Prostate gland (tissue), 2 donors: ENCODE results near the gene DFFB. TPM values are rescaled to one million over a fixed set of nuclear protein-coding genes. Genes with fewer than 3 reads are reported as not detected.

Experiments
- DNase-seq: peaks from one replicate; pipeline ENCODE4 v3.0.0-alpha.2; 2019; ENCODE audit warnings: low spot score
- H3K27ac ChIP-seq, 2 donors: fragments of 200-600 bp; sonication (generic); 2 replicates each; pipeline ENCODE4 v1.5.1; 2017 to 2019
- H3K27me3 ChIP-seq: fragments of 200-600 bp; sonication (generic); replicated peaks from 2 replicates; pipeline ENCODE4 v1.5.1; 2019; ENCODE audit not compliant: insufficient read depth
- H3K36me3 ChIP-seq, 2 donors: fragments of 200-600 bp; sonication (generic); 1 replicate in 1 of 2; 2 replicates in 1 of 2; pipeline versions ENCODE4 v1.5.1 to v1.8.1; 2017 to 2019
- H3K4me1 ChIP-seq: fragments of 200-600 bp; sonication (generic); replicated peaks from 2 replicates; pipeline ENCODE4 v1.5.1; 2019
- H3K4me3 ChIP-seq, 2 donors: fragments of 200-600 bp; sonication (generic); 2 replicates each; pipeline ENCODE4 v1.5.1; 2017 to 2019
- H3K9me3 ChIP-seq: fragments of 200-600 bp; sonication (generic); 2 replicates; pipeline ENCODE4 v1.5.1; 2017
- CTCF ChIP-seq, 4 experiments: fragments of 200-600 bp in 2 of 4; fragments of 450-650 bp in 2 of 4; sonication (generic) in 2 of 4; IDR thresholded peaks; 1 replicate in 3 of 4; 2 replicates in 1 of 4; pipeline ENCODE4 v1.5.1; 2016 to 2019; ENCODE audit warnings: antibody characterized with exemption in 4 of 4, mild to moderate bottlenecking in 2 of 4, moderate library complexity in 2 of 4
- POLR2A ChIP-seq: fragments of 450-650 bp; IDR thresholded peaks from one replicate; pipeline ENCODE4 v1.6.1; 2016; ENCODE audit warnings: antibody characterized with exemption, mild to moderate bottlenecking
- POLR2AphosphoS5 ChIP-seq: sonication (generic); formaldehyde crosslinking; IDR thresholded peaks from one replicate; pipeline ENCODE4 v1.6.1; 2017; ENCODE audit warnings: antibody characterized with exemption
- WGBS: methylation state at CpG from one replicate; pipeline ENCODE4 v1.1.5; 2018; 5-methylcytosine and 5-hydroxymethylcytosine counted together
- intact Hi-C: fragments of 100-400 bp; cut with DNase I; formaldehyde crosslinking; loops from one replicate; pipeline ENCODE4 v1.14.2; 2022
- total RNA-seq, 2 donors: library from RNA; depleted of rRNA; stranded (reverse); fragments of >200 nt; gene quantifications; one replicate each; pipeline ENCODE4 v1.1.0, GENCODE V29; 2016

The DFFB gene
- total RNA-seq, 2 donors from 2014 or later, result 5.3 to 20.5 TPM

- no peak overlapping the region for H3K4me3 ChIP-seq
- no peak overlapping the region for H3K27ac ChIP-seq
- no peak for DNase-seq
- no peaks in the 10 kb centered on the region for H3K9me3 ChIP-seq
- peaks cover 3 to 8% of the 10 kb centered on the region in 2 donors for H3K36me3 ChIP-seq
- intact Hi-C loops, result no loop called here
- TF ChIP-seq POLR2A (no peak), CTCF (IDR thresholded peaks at IDR 0.05) (no peak), POLR2AphosphoS5 (no peak)
- H3K4me1 ChIP-seq, result no peaks in the 10 kb centered on the region
- 91% methylated on average over 8 of the region's 8 CpGs for WGBS
- H3K27me3 ChIP-seq, result no peaks in the 10 kb centered on the region
Measured at GRCh38 chr1:3828391-3828790, 28.9 kb upstream of the DFFB start.

DNA sequence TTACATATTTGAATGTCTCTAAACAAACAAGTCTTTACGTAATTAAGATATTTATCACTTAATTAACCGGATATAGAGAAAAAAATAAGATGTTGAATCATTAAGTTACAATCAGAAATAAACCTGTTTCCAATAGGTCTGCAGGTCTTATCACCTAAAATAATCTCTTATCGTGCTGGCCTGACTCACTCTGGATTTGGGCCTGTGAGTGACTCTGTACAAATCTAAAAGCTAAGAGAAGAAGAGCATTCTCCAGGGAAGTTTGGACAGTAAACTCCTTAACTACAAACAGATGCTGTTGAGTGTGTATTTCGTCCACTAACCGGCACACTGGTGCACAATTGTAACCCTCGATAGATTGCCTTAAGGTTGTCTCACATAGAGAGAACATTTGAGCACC lies 25.6 kb upstream of the DFFB start:
- DNase-seq, result no peak
- peaks cover 3 to 8% of the 10 kb centered on the region in 2 donors for H3K36me3 ChIP-seq
- intact Hi-C loops, result no loop called here
- no peak for TF ChIP-seq POLR2AphosphoS5
- TF ChIP-seq CTCF (IDR thresholded peaks at IDR 0.05), result no peak
- TF ChIP-seq POLR2A, result no peak
- no peaks in the 10 kb centered on the region for H3K27me3 ChIP-seq
- no peaks in the 10 kb centered on the region for H3K4me1 ChIP-seq
- no peak overlapping the region for H3K27ac ChIP-seq
- WGBS, result 45% methylated on average over 6 of the region's 6 CpGs
- H3K9me3 ChIP-seq, result no peaks in the 10 kb centered on the region
- H3K4me3 ChIP-seq, result no peak overlapping the region

GRCh38 chr1:3834701-3835100 lies 22.6 kb upstream of the DFFB start:
- DNase-seq, result no peak
- Histone ChIP-seq H3K27ac (no peak overlapping the region), H3K4me3 (no peak overlapping the region), H3K36me3 (peaks cover 4 to 9% of the 10 kb centered on the region in 2 donors), H3K27me3 (no peaks in the 10 kb centered on the region), H3K4me1 (no peaks in the 10 kb centered on the region), H3K9me3 (no peaks in the 10 kb centered on the region)
- no peak for TF ChIP-seq POLR2AphosphoS5
- no peak for TF ChIP-seq CTCF (IDR thresholded peaks at IDR 0.05)
- no peak for TF ChIP-seq POLR2A
- WGBS, result 94% methylated on average over 10 of the region's 10 CpGs
- intact Hi-C loops, result no loop called here

- Histone ChIP-seq H3K27me3 (no peaks in the 10 kb centered on the region), H3K36me3 (peaks cover 4 to 9% of the 10 kb centered on the region in 2 donors), H3K27ac (no peak overlapping the region), H3K4me1 (no peaks in the 10 kb centered on the region), H3K9me3 (no peaks in the 10 kb centered on the region), H3K4me3 (no peak overlapping the region)
- 95% methylated on average over 11 of the region's 11 CpGs for WGBS
- DNase-seq, result no peak
- intact Hi-C loops, result no loop called here
- no peak for TF ChIP-seq CTCF (IDR thresholded peaks at IDR 0.05)
Measured at GRCh38 chr1:3836421-3836820, 20.9 kb upstream of the DFFB start.

DNA sequence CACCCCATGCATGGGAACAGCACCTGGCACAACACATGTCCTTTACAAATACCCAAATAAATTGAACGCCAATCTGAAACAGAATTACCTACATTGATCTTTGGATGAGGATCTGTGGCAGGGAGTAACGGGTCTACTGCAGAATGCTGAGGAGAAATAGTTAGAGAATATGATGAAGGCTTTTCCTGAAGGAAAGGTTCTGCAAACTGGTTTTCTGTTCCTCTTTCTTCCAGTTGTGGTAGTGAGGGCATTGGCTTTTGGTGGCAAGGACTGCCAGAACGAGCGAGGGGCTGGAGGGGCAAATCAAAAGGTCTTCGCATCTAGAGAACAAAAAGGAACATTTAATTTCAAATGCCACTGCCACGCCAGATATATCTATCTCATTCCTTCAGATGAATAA lies 20.1 kb upstream of the DFFB start:
- no peaks in the 10 kb centered on the region for H3K4me1 ChIP-seq
- no peak overlapping the region for H3K27ac ChIP-seq
- H3K9me3 ChIP-seq, result no peaks in the 10 kb centered on the region
- no peak overlapping the region for H3K4me3 ChIP-seq
- TF ChIP-seq POLR2A (no peak), CTCF (IDR thresholded peaks at IDR 0.05) (no peak), POLR2AphosphoS5 (no peak)
- no peaks in the 10 kb centered on the region for H3K27me3 ChIP-seq
- intact Hi-C loops, result no loop called here
- 97% methylated on average over 6 of the region's 6 CpGs for WGBS
- H3K36me3 ChIP-seq, result peaks cover 4 to 9% of the 10 kb centered on the region in 2 donors
- no peak for DNase-seq
